Measurements from ENCODE around the gene VAV3. TPM values are rescaled to one million over a fixed set of nuclear protein-coding genes. Genes with fewer than 3 reads are reported as not detected.

VAV3 gene
- total RNA-seq, 1 experiment from 2014 or later, result not detected

- H3K9me2 ChIP-seq (ENCODE audit: insufficient read depth), result no peaks in the 10 kb centered on the region
- H3K79me2 ChIP-seq (ENCODE audit: insufficient read depth, low read length), result no peaks in the 10 kb centered on the region
- TF ChIP-seq EGR1 (IDR thresholded peaks at IDR 0.05; ENCODE audit: low read depth) (no peak), CTCF (IDR thresholded peaks at IDR 0.05 in 2 of 3, conservative IDR thresholded peaks at IDR 0.05 in 1 of 3; ENCODE audit: borderline replicate concordance in 1 of 3, insufficient read depth in 1 of 3, low read depth in 2 of 3, low read length in 2 of 3) (no peak), ZFX (IDR thresholded peaks at IDR 0.05) (no peak), CBX3 (IDR thresholded peaks at IDR 0.05; ENCODE audit: low read depth) (no peak), POLR2A (IDR thresholded peaks at IDR 0.05; ENCODE audit: borderline replicate concordance, extremely low read depth, insufficient read depth, insufficient read length) (no peak), FOSL1 (IDR thresholded peaks at IDR 0.05; ENCODE audit: low read depth) (no peak), POLR2AphosphoS5 (IDR thresholded peaks at IDR 0.05; ENCODE audit: low read depth, low read length) (no peak), TCF7L2 (IDR thresholded peaks at IDR 0.05; ENCODE audit: borderline replicate concordance, extremely low read depth, insufficient read depth, insufficient read length) (no peak), EZH2phosphoT487 (IDR thresholded peaks at IDR 0.05; ENCODE audit: borderline replicate concordance) (no peak), RAD21 (IDR thresholded peaks at IDR 0.05; ENCODE audit: low read depth) (no peak), CEBPB (IDR thresholded peaks at IDR 0.05; ENCODE audit: low read depth) (no peak), REST (IDR thresholded peaks at IDR 0.05; ENCODE audit: low read depth) (no peak), SRF (IDR thresholded peaks at IDR 0.05; ENCODE audit: low read depth) (no peak), EZH2 (IDR thresholded peaks at IDR 0.05) (no peak)
- ChIA-PET RAD21 (ENCODE audit: low non-redundant PET in 1 of 2, low total read pairs in 2 of 2, uncharacterized antibody in 2 of 2, unreplicated experiment in 2 of 2) (no interaction called here), CTCF (no interaction called here), POLR2A (no interaction called here)
- no peak overlapping the region for H3K9ac ChIP-seq (ENCODE audit: low read length)
- no TSS peak for BruUV-seq (replicated peaks)
- no peaks in the 10 kb centered on the region for H3K4me1 ChIP-seq (ENCODE audit: control insufficient read depth in 1 of 2, insufficient read depth in 2 of 2, low read length in 2 of 2)
- H2AFZ ChIP-seq (ENCODE audit: low read depth, low read length, poor library complexity, severe bottlenecking), result no peak overlapping the region
- intact Hi-C loops (cut with micrococcal nuclease), result no loop called here
- no peak for DNase-seq (ENCODE audit: low read depth, low spot score)
- H3K27me3 ChIP-seq (ENCODE audit: insufficient read depth, low read length), result no peaks in the 10 kb centered on the region
- H4K20me1 ChIP-seq (ENCODE audit: insufficient read depth), result no peaks in the 10 kb centered on the region
- no peak overlapping the region for H3K27ac ChIP-seq (ENCODE audit: low read depth, low read length)
- no peaks in the 10 kb centered on the region; a peak in 2 of 4 replicates for H3K9me3 ChIP-seq (ENCODE audit: control insufficient read depth in 1 of 2, insufficient read depth in 1 of 2, low read depth in 1 of 2, low read length in 2 of 2)
- no peak overlapping the region for H3K4me3 ChIP-seq (replicated peaks in 1 of 2; ENCODE audit: low read depth in 1 of 2, low read length in 2 of 2)
- H3K4me2 ChIP-seq (ENCODE audit: low read length), result no peak overlapping the region
- no peaks in the 10 kb centered on the region for H3K36me3 ChIP-seq (ENCODE audit: control insufficient read depth in 1 of 2, insufficient read depth in 2 of 2, low read length in 2 of 2)
- no peak for ATAC-seq
Observed at GRCh38 chr1:107617921-107618320, 347.1 kb downstream of the VAV3 start.
